Thymus (tissue), 11 donors: Measurements from ENCODE around the gene IQCM. TPM values are rescaled to one million over a fixed set of nuclear protein-coding genes. Genes with fewer than 3 reads are reported as not detected.

Experiments
- DNase-seq, 9 donors: peaks; one replicate each; pipeline ENCODE4 v3.0.0-alpha.2; 2013; ENCODE audit warnings: low spot score in 9 of 9, low read depth in 6 of 9, missing footprints in 1 of 9
- H3K27ac ChIP-seq, 2 donors: one replicate each; pipeline ENCODE4 v1.5.1; 2013; ENCODE audit warnings: control low read depth in 1 of 2, low read depth in 1 of 2, low read length in 1 of 2, mild to moderate bottlenecking in 1 of 2, moderate library complexity in 1 of 2
- H3K27me3 ChIP-seq, 2 donors: one replicate each; pipeline ENCODE4 v1.5.1; 2013; ENCODE audit warnings: low read length in 1 of 2; ENCODE audit not compliant: control insufficient read depth in 2 of 2, insufficient read depth in 1 of 2
- H3K36me3 ChIP-seq, 2 donors: one replicate each; pipeline ENCODE4 v1.5.1; 2013; ENCODE audit warnings: low read length in 1 of 2, mild to moderate bottlenecking in 1 of 2, moderate library complexity in 1 of 2; ENCODE audit not compliant: control insufficient read depth in 2 of 2, insufficient read depth in 2 of 2
- H3K4me1 ChIP-seq, 2 donors: one replicate each; pipeline ENCODE4 v1.5.1; 2013; ENCODE audit warnings: low read length in 2 of 2; ENCODE audit not compliant: control insufficient read depth in 2 of 2, insufficient read depth in 2 of 2
- H3K4me3 ChIP-seq, 2 donors: one replicate each; pipeline ENCODE4 v1.5.1; 2013; ENCODE audit warnings: low read length in 2 of 2, control low read depth in 1 of 2, mild to moderate bottlenecking in 1 of 2
- H3K9me3 ChIP-seq, 2 donors: one replicate each; pipeline ENCODE4 v1.5.1; 2013; ENCODE audit warnings: low read length in 1 of 2, mild to moderate bottlenecking in 1 of 2; ENCODE audit not compliant: control insufficient read depth in 2 of 2, insufficient read depth in 1 of 2
- WGBS: extraction: QIAGEN DNeasy Blood & Tissue Kit; methylation state at CpG from one replicate; pipeline ENCODE4 v1.1.7; 2013; 5-methylcytosine and 5-hydroxymethylcytosine counted together
- polyA plus RNA-seq: library from polyadenylated mRNA; stranded (reverse); fragments of 200-250 nt; gene quantifications from one replicate; pipeline ENCODE4 v1.2.3, GENCODE V29; 2013
- total RNA-seq: library from RNA; stranded (reverse); fragments of 120-200 nt; gene quantifications from one replicate; pipeline ENCODE4 v1.2.4, GENCODE V29; 2013
- donor health status: healthy.

The IQCM gene
- total and polyA plus RNA-seq, 2 donors, result 0.02 TPM; not detected in 1

- no peak for DNase-seq
- Histone ChIP-seq H3K4me1 (no peaks in the 10 kb centered on the region), H3K27me3 (no peaks in the 10 kb centered on the region), H3K4me3 (no peak overlapping the region), H3K9me3 (no peaks in the 10 kb centered on the region), H3K36me3 (no peaks in the 10 kb centered on the region), H3K27ac (no peak overlapping the region)
- 83% methylated on average over 3 of the region's 3 CpGs for WGBS
Observed at GRCh38 chr4:149328161-149328560, 487.5 kb downstream of the IQCM start.

DNA sequence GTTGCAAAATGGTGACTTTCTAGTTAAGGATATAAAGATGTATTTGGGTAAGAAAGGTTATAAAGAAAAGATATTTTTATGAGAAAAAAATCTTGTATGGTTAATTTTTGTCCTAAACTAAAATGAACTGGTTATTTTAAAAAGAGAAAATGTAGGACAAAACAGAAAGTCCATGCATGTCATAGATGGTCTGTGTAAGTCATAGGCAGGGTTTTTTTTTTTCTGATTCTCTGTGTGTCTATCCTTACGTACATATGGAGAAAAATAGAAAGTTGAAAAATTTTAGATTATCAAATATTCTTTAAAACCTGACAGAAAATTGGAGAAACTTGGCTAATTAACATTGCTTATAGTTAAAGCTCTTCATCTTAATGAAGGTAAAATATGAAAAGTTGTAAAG, 493.4 kb downstream of the IQCM start:
- Histone ChIP-seq H3K4me1 (no peaks in the 10 kb centered on the region), H3K4me3 (no peak overlapping the region), H3K9me3 (no peaks in the 10 kb centered on the region), H3K27ac (no peak overlapping the region), H3K36me3 (no peaks in the 10 kb centered on the region), H3K27me3 (no peaks in the 10 kb centered on the region)
- WGBS, result 94% methylated on average over 1 of the region's 1 CpG
- DNase-seq, result no peak

GRCh38 chr4:149321438-149321837, 494.2 kb downstream of the IQCM start:
- no peak overlapping the region for H3K27ac ChIP-seq
- H3K4me3 ChIP-seq, result no peak overlapping the region
- no peaks in the 10 kb centered on the region for H3K36me3 ChIP-seq
- WGBS, result 80% methylated on average over 1 of the region's 1 CpG
- no peaks in the 10 kb centered on the region for H3K4me1 ChIP-seq
- no peaks in the 10 kb centered on the region for H3K27me3 ChIP-seq
- DNase-seq, result no peak
- no peaks in the 10 kb centered on the region for H3K9me3 ChIP-seq

GRCh38 chr4:149311076-149311475, 504.6 kb downstream of the IQCM start:
- H3K4me1 ChIP-seq, result no peaks in the 10 kb centered on the region
- no peak for DNase-seq
- no peak overlapping the region for H3K4me3 ChIP-seq
- no peaks in the 10 kb centered on the region for H3K9me3 ChIP-seq
- WGBS, result 70% methylated on average over 4 of the region's 4 CpGs
- H3K27ac ChIP-seq, result no peak overlapping the region
- H3K27me3 ChIP-seq, result no peaks in the 10 kb centered on the region
- no peaks in the 10 kb centered on the region for H3K36me3 ChIP-seq

DNA sequence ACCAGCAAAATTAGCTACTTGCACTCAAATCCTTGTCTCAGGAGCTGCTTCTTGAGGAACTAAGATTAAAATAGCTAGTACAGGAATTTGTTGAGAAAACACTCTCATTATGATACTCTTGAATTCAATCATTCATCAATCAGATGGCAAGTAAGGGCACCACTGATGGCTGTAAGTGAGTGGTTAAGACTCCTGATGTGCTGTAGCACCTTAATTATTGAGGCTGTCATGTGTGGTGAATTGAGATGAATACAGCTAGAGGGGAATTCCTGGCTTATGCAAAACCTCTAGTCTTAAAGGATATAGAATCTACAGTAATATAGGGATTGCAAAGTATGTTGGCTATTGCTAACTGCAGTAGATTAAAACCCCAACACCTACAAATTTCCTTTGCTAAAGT, 509.1 kb downstream of the IQCM start:
- H3K9me3 ChIP-seq, result no peaks in the 10 kb centered on the region
- no peaks in the 10 kb centered on the region for H3K36me3 ChIP-seq
- H3K27me3 ChIP-seq, result no peaks in the 10 kb centered on the region
- no peak for DNase-seq
- no peak overlapping the region for H3K27ac ChIP-seq
- H3K4me1 ChIP-seq, result no peaks in the 10 kb centered on the region
- H3K4me3 ChIP-seq, result no peak overlapping the region
